B cell (primary cell): Measurements from ENCODE around the gene RAD51B. TPM values are rescaled to one million over a fixed set of nuclear protein-coding genes. Genes with fewer than 3 reads are reported as not detected.
A peak's percentile ranks its signal among the peaks of the same experiment; 100 is the strongest.

Source experiments
- ATAC-seq: fragments of 200-7000 bp; cut with Tn5 transposase; one replicate; pipeline ENCODE4 v1.10.0; 2021; ENCODE audit warnings: low read depth, mild to moderate bottlenecking, moderate number of reproducible peaks, moderate library complexity
- CTCF ChIA-PET: fragments of 350-600 bp; sonication (Branson Sonifier 250); formaldehyde crosslinking; loops from one replicate; lab custom pipeline; 2021; ENCODE audit warnings: antibody characterized with exemption, inconsistent platforms; lab: Charles Lee
- POLR2A ChIA-PET: fragments of 350-600 bp; sonication (Branson Sonifier 250); formaldehyde crosslinking; loops from one replicate; lab custom pipeline; 2021; ENCODE audit warnings: antibody characterized with exemption; lab: Charles Lee
- DNase-seq: peaks from one replicate; pipeline ENCODE4 v3.0.0; 2013
- H2AFZ ChIP-seq: 2 replicates; pipeline ENCODE4 v1.6.1; 2012; ENCODE audit warnings: mild to moderate bottlenecking, low read depth, low read length; ENCODE audit not compliant: insufficient read depth, poor library complexity, severe bottlenecking
- H3K27ac ChIP-seq, 2 donors: 1 replicate in 1 of 2; 2 replicates in 1 of 2; pipeline ENCODE4 v1.5.1; 2012 to 2013; ENCODE audit warnings: low read length in 2 of 2, mild to moderate bottlenecking in 2 of 2, moderate library complexity in 1 of 2
- H3K27me3 ChIP-seq, 4 experiments: fragments of 200-600 bp in 1 of 4; sonication (generic) in 1 of 4; replicated peaks in 1 of 4; 1 replicate in 2 of 4; 2 replicates in 2 of 4; pipeline versions ENCODE4 v1.6.1 to v1.7.0; 2013 to 2016; ENCODE audit warnings: low read length in 3 of 4, mild to moderate bottlenecking in 2 of 4, mixed read lengths in 1 of 4, moderate library complexity in 1 of 4; ENCODE audit not compliant: insufficient read depth in 4 of 4, control insufficient read depth in 3 of 4; ENCODE audit errors: control extremely low read depth in 1 of 4
- H3K36me3 ChIP-seq, 2 experiments: replicated peaks in 1 of 2; 1 replicate in 1 of 2; 2 replicates in 1 of 2; pipeline versions ENCODE4 v1.6.1 to v1.7.1; 2013; ENCODE audit warnings: low read length in 1 of 2; ENCODE audit not compliant: insufficient read depth in 2 of 2, control insufficient read depth in 1 of 2; ENCODE audit errors: control extremely low read depth in 1 of 2, extremely low read depth in 1 of 2
- H3K4me1 ChIP-seq, 2 donors: fragments of 200-600 bp in 1 of 2; sonication (generic) in 1 of 2; 1 replicate in 1 of 2; 2 replicates in 1 of 2; pipeline versions ENCODE4 v1.5.1 to v1.6.1; 2013 to 2017; ENCODE audit warnings: low read length in 2 of 2; ENCODE audit not compliant: control insufficient read depth in 2 of 2, insufficient read depth in 2 of 2
- H3K4me2 ChIP-seq: replicated peaks from 2 replicates; pipeline ENCODE3; 2012; ENCODE audit warnings: mild to moderate bottlenecking, low read depth, low read length; ENCODE audit not compliant: poor library complexity, severe bottlenecking
- H3K4me3 ChIP-seq, 5 experiments: fragments of 200-600 bp in 1 of 5; sonication (generic) in 1 of 5; 1 replicate in 3 of 5; 2 replicates in 2 of 5; pipeline versions ENCODE4 v1.5.1 to v1.7.0; 2011 to 2016; ENCODE audit warnings: low read length in 4 of 5, mild to moderate bottlenecking in 4 of 5, low read depth in 2 of 5, control low read depth in 1 of 5, moderate library complexity in 1 of 5; ENCODE audit not compliant: insufficient read depth in 1 of 5; ENCODE audit errors: control extremely low read depth in 1 of 5, extremely low read depth in 1 of 5
- H3K79me2 ChIP-seq: fragments of 200-600 bp; sonication (generic); one replicate; pipeline ENCODE4 v1.6.0; 2016; ENCODE audit warnings: low read length; ENCODE audit not compliant: control insufficient read depth, insufficient read depth
- H3K9ac ChIP-seq: fragments of 200-600 bp; sonication (generic); 2 replicates; pipeline ENCODE4 v1.6.1; 2017; ENCODE audit warnings: mild to moderate bottlenecking, low read length, moderate library complexity
- H3K9me3 ChIP-seq, 3 donors: one replicate each; pipeline versions ENCODE4 v1.6.1 to v1.7.1; 2013; ENCODE audit warnings: low read length in 2 of 3; ENCODE audit not compliant: control insufficient read depth in 2 of 3, insufficient read depth in 1 of 3; ENCODE audit errors: control extremely low read depth in 1 of 3
- H4K20me1 ChIP-seq: 2 replicates; pipeline ENCODE4 v1.6.0; 2012; ENCODE audit warnings: mild to moderate bottlenecking, low read length; ENCODE audit not compliant: insufficient read depth, control insufficient read depth, poor library complexity, severe bottlenecking
- H3K27ac Mint-ChIP-seq: one replicate; pipeline ENCODE4 v1.8.0; 2021; ENCODE audit warnings: mixed read lengths
- H3K27me3 Mint-ChIP-seq: one replicate; pipeline ENCODE4 v1.8.0; 2021; ENCODE audit warnings: mixed read lengths
- H3K4me1 Mint-ChIP-seq: one replicate; pipeline ENCODE4 v1.8.0; 2021; ENCODE audit warnings: mixed read lengths
- H3K4me3 Mint-ChIP-seq: one replicate; pipeline ENCODE4 v1.8.0; 2021; ENCODE audit warnings: mixed read lengths
- H3K9me3 Mint-ChIP-seq: one replicate; pipeline ENCODE4 v1.8.0; 2022; ENCODE audit warnings: mixed read lengths; ENCODE audit not compliant: insufficient read depth
- CTCF ChIP-seq: fragments of 200-600 bp; IDR thresholded peaks from one replicate; pipeline ENCODE4 v1.8.0; 2022; ENCODE audit warnings: antibody characterized with exemption, mild to moderate bottlenecking
- EZH2 ChIP-seq: IDR thresholded peaks from 2 replicates; pipeline ENCODE4 v1.6.1; 2012; ENCODE audit warnings: borderline replicate concordance, low read depth, mild to moderate bottlenecking, moderate library complexity, low read length; ENCODE audit not compliant: insufficient read depth, poor library complexity, severe bottlenecking
- WGBS: methylation state at CpG from one replicate; pipeline ENCODE4 v1.1.5; 2013; ENCODE audit warnings: missing lambda C conversion rate; ENCODE audit not compliant: insufficient coverage; 5-methylcytosine and 5-hydroxymethylcytosine counted together
- intact Hi-C: fragments of 100-400 bp; cut with micrococcal nuclease; formaldehyde crosslinking; loops from one replicate; pipeline ENCODE4 v1.10.0; 2022
- polyA plus RNA-seq: library from polyadenylated mRNA; depleted of rRNA; stranded (reverse); fragments of >200 nt; gene quantifications from 2 replicates; pipeline ENCODE4 v1.2.3, GENCODE V29; 2012
- total RNA-seq, 2 donors: library from RNA; stranded (reverse); fragments of 120-200 nt in 1 of 2; gene quantifications; 1 replicate in 1 of 2; 2 replicates in 1 of 2; pipeline versions ENCODE4 v1.2.3 to v1.2.4, GENCODE V29; 2013 to 2022

Gene RAD51B
- total and polyA plus RNA-seq, 2 donors (not counting 1 experiment from before 2014, with no cell fraction given), result 6.5 to 60.6 TPM

DNA sequence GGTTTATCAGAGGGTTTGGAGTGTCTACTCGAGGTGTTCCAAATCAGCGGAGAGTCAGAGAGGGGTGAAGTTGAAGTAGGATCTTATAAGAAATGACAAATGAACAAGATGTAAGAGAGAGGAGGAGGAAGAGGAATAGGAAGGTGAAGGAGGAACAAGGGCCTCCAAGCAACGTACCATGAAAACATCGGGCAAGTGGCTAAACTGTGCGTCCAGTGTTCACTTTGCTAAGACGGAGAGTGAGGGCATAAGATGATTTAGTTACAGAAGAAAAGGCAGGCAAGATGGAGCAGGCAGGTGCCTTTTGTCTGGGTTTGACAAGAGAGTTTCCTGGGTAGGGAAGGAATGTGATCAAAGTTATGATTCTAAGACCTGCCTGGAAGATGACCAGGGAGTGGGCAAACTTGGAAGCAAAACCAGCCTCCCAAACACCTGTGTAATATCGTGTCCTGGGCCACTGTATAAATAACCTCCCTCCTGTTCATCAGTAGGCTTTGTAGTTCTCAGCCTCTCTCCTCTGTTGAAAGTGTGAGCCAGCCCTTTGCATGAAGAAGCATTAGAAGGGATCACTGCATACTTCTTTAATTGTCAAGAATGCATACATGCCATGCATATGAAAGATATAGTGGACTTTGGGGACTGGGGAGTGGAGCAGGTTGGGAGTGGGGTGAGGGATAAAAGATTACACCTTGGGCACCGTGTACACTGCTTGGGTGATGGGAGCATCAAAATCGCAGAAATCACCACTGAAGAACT, 861.9 kb downstream of the RAD51B start:
- peak overlapping the region; percentile 5 for H2AFZ ChIP-seq
- no peaks in the 10 kb centered on the region for H4K20me1 ChIP-seq
- no peaks in the 10 kb centered on the region for H3K9me3 ChIP-seq
- Mint-ChIP-seq H3K4me3 (peak overlapping the region; percentile 82), H3K27me3 (no peaks in the 10 kb centered on the region), H3K4me1 (peaks cover 74% of the 10 kb centered on the region), H3K9me3 (no peaks in the 10 kb centered on the region), H3K27ac (peak overlapping the region; percentile 99)
- H3K27ac ChIP-seq, result peak overlapping the region; percentile 94 to 98
- TF ChIP-seq EZH2, result no peak
- no peak for TF ChIP-seq CTCF
- CTCF ChIA-PET, result interaction anchor here (0.8 to 5.1 kb wide), 5 partner anchors 12 to 430 kb away, joined by 3 to 97 read pairs (median 9); partner anchors contain the start of gene ZFP36L1
- peaks cover 2 to 16% of the 10 kb centered on the region in 2 experiments for H3K36me3 ChIP-seq
- no peaks in the 10 kb centered on the region for H3K27me3 ChIP-seq
- peak overlapping the region; percentile 60 for H3K9ac ChIP-seq
- intact Hi-C loops, result loop anchor here (2.0 to 10.0 kb wide), 2 partner anchors 17 to 177 kb away; no protein-coding TSS in a partner anchor
- POLR2A ChIA-PET, result interaction anchor here (0.9 to 1.7 kb wide), 2 partner anchors 109 to 110 kb away, joined by 4 to 5 read pairs; no protein-coding TSS in a partner anchor
- peaks cover 56 to 60% of the 10 kb centered on the region in 2 donors for H3K4me1 ChIP-seq
- ATAC-seq (no peak), DNase-seq (no peak)
- 65% methylated on average over 7 of the region's 9 CpGs for WGBS
- peak overlapping the region in 1 of 5 experiments; percentile 45 for H3K4me3 ChIP-seq
- peak overlapping the region; percentile 79 for H3K4me2 ChIP-seq
- H3K79me2 ChIP-seq, result peaks cover 38% of the 10 kb centered on the region
